Measurements from ENCODE around the gene LYPD1. TPM values are rescaled to one million over a fixed set of nuclear protein-coding genes. Genes with fewer than 3 reads are reported as not detected.

Gene LYPD1
- total and polyA plus RNA-seq, 2 donors from 2014 or later: 4.7 to 11.1 TPM

DNA sequence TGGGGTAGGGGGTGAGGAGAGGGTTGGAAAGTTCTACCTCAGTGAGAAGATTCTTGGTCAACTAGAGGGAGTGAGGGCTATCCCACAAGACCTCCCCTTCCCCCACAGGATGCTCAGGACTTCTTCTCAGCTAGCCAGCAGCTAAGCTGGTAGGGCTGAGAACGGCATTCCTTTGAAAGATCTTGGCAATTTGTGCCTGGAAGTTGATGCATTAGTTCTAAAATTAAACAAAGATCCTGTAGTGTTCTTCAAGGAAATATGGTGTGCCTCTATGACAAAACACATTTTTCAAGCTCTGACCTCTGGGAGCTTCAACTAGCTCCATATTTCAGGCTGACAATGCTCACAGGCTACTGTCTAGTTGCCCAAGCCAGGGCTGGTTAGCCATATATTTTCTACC, 2.3 kb downstream of the LYPD1 start:
- no peaks in the 10 kb centered on the region for H3K27me3 ChIP-seq (ENCODE audit: control insufficient read depth, insufficient read depth, low read length)
- H3K9ac ChIP-seq (ENCODE audit: low read length in 3 of 3): peak overlapping the region in 1 of 3 donors; percentile 13
- H3K4me3 ChIP-seq (ENCODE audit: low read length in 3 of 3): peak overlapping the region in 1 of 3 donors; percentile 52
- no peaks in the 10 kb centered on the region for H3K9me3 ChIP-seq (ENCODE audit: control insufficient read depth in 2 of 3, insufficient read depth in 1 of 3, low read length in 3 of 3)
- H3K36me3 ChIP-seq (ENCODE audit: control insufficient read depth in 2 of 3, insufficient read depth in 3 of 3, low read length in 3 of 3): no peaks in the 10 kb centered on the region
- no peak for FAIRE-seq
- peaks cover 0 to 13% (median 5%) of the 10 kb centered on the region in 3 donors for H3K4me1 ChIP-seq (ENCODE audit: control insufficient read depth in 2 of 3, insufficient read depth in 2 of 3, low read depth in 1 of 3, low read length in 3 of 3)
- intact Hi-C loops (cut with DNase I): no loop called here
- TF ChIP-seq, protein P1, sequence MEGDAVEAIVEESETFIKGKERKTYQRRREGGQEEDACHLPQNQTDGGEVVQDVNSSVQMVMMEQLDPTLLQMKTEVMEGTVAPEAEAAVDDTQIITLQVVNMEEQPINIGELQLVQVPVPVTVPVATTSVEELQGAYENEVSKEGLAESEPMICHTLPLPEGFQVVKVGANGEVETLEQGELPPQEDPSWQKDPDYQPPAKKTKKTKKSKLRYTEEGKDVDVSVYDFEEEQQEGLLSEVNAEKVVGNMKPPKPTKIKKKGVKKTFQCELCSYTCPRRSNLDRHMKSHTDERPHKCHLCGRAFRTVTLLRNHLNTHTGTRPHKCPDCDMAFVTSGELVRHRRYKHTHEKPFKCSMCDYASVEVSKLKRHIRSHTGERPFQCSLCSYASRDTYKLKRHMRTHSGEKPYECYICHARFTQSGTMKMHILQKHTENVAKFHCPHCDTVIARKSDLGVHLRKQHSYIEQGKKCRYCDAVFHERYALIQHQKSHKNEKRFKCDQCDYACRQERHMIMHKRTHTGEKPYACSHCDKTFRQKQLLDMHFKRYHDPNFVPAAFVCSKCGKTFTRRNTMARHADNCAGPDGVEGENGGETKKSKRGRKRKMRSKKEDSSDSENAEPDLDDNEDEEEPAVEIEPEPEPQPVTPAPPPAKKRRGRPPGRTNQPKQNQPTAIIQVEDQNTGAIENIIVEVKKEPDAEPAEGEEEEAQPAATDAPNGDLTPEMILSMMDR (IDR thresholded peaks at IDR 0.05; ENCODE audit: borderline replicate concordance, extremely low read depth, insufficient read depth): no peak
- DNase-seq: peak in 1 of 5 donors; percentile 47
- H3K27ac ChIP-seq (ENCODE audit: low read depth in 2 of 2, low read length in 2 of 2): no peak overlapping the region

- no peak overlapping the region for H3K9ac ChIP-seq (ENCODE audit: low read length in 3 of 3)
- H3K27me3 ChIP-seq (ENCODE audit: control insufficient read depth, insufficient read depth, low read length): no peaks in the 10 kb centered on the region
- H3K9me3 ChIP-seq (ENCODE audit: control insufficient read depth in 2 of 3, insufficient read depth in 1 of 3, low read length in 3 of 3): no peaks in the 10 kb centered on the region
- intact Hi-C loops (cut with DNase I): no loop called here
- H3K36me3 ChIP-seq (ENCODE audit: control insufficient read depth in 2 of 3, insufficient read depth in 3 of 3, low read length in 3 of 3): no peaks in the 10 kb centered on the region
- H3K4me1 ChIP-seq (ENCODE audit: control insufficient read depth in 2 of 3, insufficient read depth in 2 of 3, low read depth in 1 of 3, low read length in 3 of 3): peaks cover 0 to 7% (median 7%) of the 10 kb centered on the region in 3 donors
- no peak overlapping the region for H3K27ac ChIP-seq (ENCODE audit: low read depth in 2 of 2, low read length in 2 of 2)
- no peak for FAIRE-seq
- no peak for DNase-seq
- peak overlapping the region in 1 of 3 donors; percentile 3 for H3K4me3 ChIP-seq (ENCODE audit: low read length in 3 of 3)
- TF ChIP-seq, protein P1 (IDR thresholded peaks at IDR 0.05; ENCODE audit: borderline replicate concordance, extremely low read depth, insufficient read depth): no peak
These were observed 4.4 kb downstream of the LYPD1 start for GRCh38 chr2:132665401-132666140.

GRCh38 chr2:132664096-132664495, 5.9 kb downstream of the LYPD1 start:
- Histone ChIP-seq H3K4me1 (ENCODE audit: control insufficient read depth in 2 of 3, insufficient read depth in 2 of 3, low read depth in 1 of 3, low read length in 3 of 3) (peaks cover 0 to 7% (median 2%) of the 10 kb centered on the region in 3 donors), H3K36me3 (ENCODE audit: control insufficient read depth in 2 of 3, insufficient read depth in 3 of 3, low read length in 3 of 3) (no peaks in the 10 kb centered on the region), H3K9me3 (ENCODE audit: control insufficient read depth in 2 of 3, insufficient read depth in 1 of 3, low read length in 3 of 3) (no peaks in the 10 kb centered on the region), H3K4me3 (ENCODE audit: low read length in 3 of 3) (no peak overlapping the region), H3K27ac (ENCODE audit: low read depth in 2 of 2, low read length in 2 of 2) (no peak overlapping the region), H3K27me3 (ENCODE audit: control insufficient read depth, insufficient read depth, low read length) (no peaks in the 10 kb centered on the region), H3K9ac (ENCODE audit: low read length in 3 of 3) (no peak overlapping the region)
- intact Hi-C loops (cut with DNase I): no loop called here
- TF ChIP-seq, protein P1 (IDR thresholded peaks at IDR 0.05; ENCODE audit: borderline replicate concordance, extremely low read depth, insufficient read depth): no peak
- no peak for FAIRE-seq
- DNase-seq: no peak

Measured in kidney (tissue), 14 donors.